Hepatocyte (in vitro differentiated cells): Measurements from ENCODE around the gene PHF23. TPM values are rescaled to one million over a fixed set of nuclear protein-coding genes. Genes with fewer than 3 reads are reported as not detected.
"Not testable (repeated sequence)": the region's sequence is repeated elsewhere in the genome, so short reads cannot be mapped to it uniquely, and the experiment has no call there.

ENCODE experiments used
- DNase-seq: peaks from one replicate; pipeline ENCODE4 v3.0.0-alpha.2; 2016; ENCODE audit warnings: low spot score
- H2AFZ ChIP-seq: fragments of 200-600 bp; sonication (generic); 2 replicates; pipeline ENCODE4 v1.6.0; 2016; ENCODE audit warnings: antibody characterized with exemption, mild to moderate bottlenecking
- H3K27ac ChIP-seq: fragments of 200-600 bp; sonication (generic); 2 replicates; pipeline ENCODE4 v1.5.1; 2016; ENCODE audit warnings: mild to moderate bottlenecking
- H3K27me3 ChIP-seq: fragments of 200-600 bp; sonication (generic); 2 replicates; pipeline ENCODE4 v1.6.1; 2016
- H3K36me3 ChIP-seq: fragments of 200-600 bp; sonication (generic); replicated peaks from 2 replicates; pipeline ENCODE4 v1.5.1; 2016; ENCODE audit warnings: low read depth; ENCODE audit not compliant: insufficient read depth
- H3K4me1 ChIP-seq: fragments of 200-600 bp; sonication (generic); 2 replicates; pipeline ENCODE4 v1.5.1; 2016; ENCODE audit warnings: mild to moderate bottlenecking, moderate library complexity; ENCODE audit not compliant: insufficient read depth
- H3K4me2 ChIP-seq: fragments of 200-600 bp; sonication (generic); 2 replicates; pipeline ENCODE4 v1.6.0; 2016
- H3K4me3 ChIP-seq: fragments of 200-600 bp; sonication (generic); 2 replicates; pipeline ENCODE4 v1.5.1; 2016; ENCODE audit warnings: mild to moderate bottlenecking
- H3K79me2 ChIP-seq: fragments of 200-600 bp; sonication (generic); 2 replicates; pipeline ENCODE4 v1.6.0; 2017; ENCODE audit warnings: mild to moderate bottlenecking
- H3K9me2 ChIP-seq: fragments of 200-600 bp; sonication (generic); replicated peaks from 2 replicates; pipeline ENCODE4 v1.6.0; 2017; ENCODE audit warnings: mild to moderate bottlenecking; ENCODE audit not compliant: insufficient read depth
- H3K9me3 ChIP-seq: fragments of 200-600 bp; sonication (generic); 2 replicates; pipeline ENCODE4 v1.5.1; 2016; ENCODE audit warnings: low read depth, mild to moderate bottlenecking
- H4K20me1 ChIP-seq: fragments of 200-600 bp; sonication (generic); 2 replicates; pipeline ENCODE4 v1.6.0; 2016; ENCODE audit warnings: mild to moderate bottlenecking; ENCODE audit not compliant: insufficient read depth, poor library complexity, severe bottlenecking
- CTCF ChIP-seq: fragments of 200-600 bp; sonication (generic); IDR thresholded peaks from 2 replicates; pipeline ENCODE4 v1.5.1; 2016; ENCODE audit warnings: antibody characterized with exemption, mild to moderate bottlenecking; ENCODE audit not compliant: poor library complexity
- EZH2 ChIP-seq: fragments of 200-600 bp; sonication (generic); IDR thresholded peaks from 2 replicates; pipeline ENCODE4 v1.6.1; 2016; ENCODE audit warnings: antibody characterized with exemption, mild to moderate bottlenecking, borderline replicate concordance
- EZH2phosphoT487 ChIP-seq: fragments of 200-600 bp; sonication (generic); IDR thresholded peaks from one replicate; pipeline ENCODE4 v1.6.1; 2018; ENCODE audit warnings: antibody characterized with exemption, mild to moderate bottlenecking, low read depth, moderate library complexity; ENCODE audit not compliant: unreplicated experiment, severe bottlenecking
- WGBS: methylation state at CpG from one replicate; pipeline ENCODE4 v1.1.6; 2016; ENCODE audit warnings: low lambda C conversion rate; ENCODE audit errors: missing lambda C conversion rate; 5-methylcytosine and 5-hydroxymethylcytosine counted together
- polyA plus RNA-seq: library from polyadenylated mRNA; unstranded; fragments of >200 nt; fragmentation: Nextera tagmentation; extraction: Ambion mirVana; gene quantifications from 2 replicates; pipeline ENCODE4 v1.2.1, GENCODE V29; 2016
- total RNA-seq: library from RNA; depleted of rRNA; stranded (reverse); fragments of >200 nt; gene quantifications from 2 replicates; pipeline ENCODE4 v1.2.3, GENCODE V29; 2014

Gene PHF23
- total and polyA plus RNA-seq, 2 experiments from 2014 or later = 53.9 to 78.6 TPM

- no peak for TF ChIP-seq CTCF
- Histone ChIP-seq H3K36me3 (no peaks in the 10 kb centered on the region), H3K27me3 (no peaks in the 10 kb centered on the region), H3K27ac (peak overlapping the region; percentile 94), H3K9me3 (no peaks in the 10 kb centered on the region), H3K4me2 (peak overlapping the region; percentile 92), H3K9me2 (no peaks in the 10 kb centered on the region), H2AFZ (no peak overlapping the region), H4K20me1 (peaks cover 7% of the 10 kb centered on the region), H3K4me1 (peaks cover 15% of the 10 kb centered on the region), H3K4me3 (peak overlapping the region; percentile 91), H3K79me2 (peaks cover 82% of the 10 kb centered on the region)
- DNase-seq = no peak
- WGBS = 96% methylated on average over 7 of the region's 7 CpGs
These were observed 10.6 kb upstream of the PHF23 start for GRCh38 chr17:7249830-7250229.

- no peak for TF ChIP-seq CTCF
- TF ChIP-seq EZH2 = no peak
- TF ChIP-seq EZH2phosphoT487 = no peak
- no peak for DNase-seq
- H3K9me2 ChIP-seq = no peaks in the 10 kb centered on the region
- H3K27me3 ChIP-seq = no peaks in the 10 kb centered on the region
- H3K79me2 ChIP-seq = peaks cover 76% of the 10 kb centered on the region
- no peak overlapping the region for H3K4me3 ChIP-seq
- no peaks in the 10 kb centered on the region for H3K36me3 ChIP-seq
- H3K4me1 ChIP-seq = peaks cover 15% of the 10 kb centered on the region
- H3K27ac ChIP-seq = no peak overlapping the region
- no peak overlapping the region for H2AFZ ChIP-seq
- H3K4me2 ChIP-seq = peak overlapping the region; percentile 92
- 94% methylated on average over 6 of the region's 6 CpGs for WGBS
- H3K9me3 ChIP-seq = no peaks in the 10 kb centered on the region
- peaks cover 7% of the 10 kb centered on the region for H4K20me1 ChIP-seq
These were observed 10.0 kb upstream of the PHF23 start for GRCh38 chr17:7249214-7249613.

- Histone ChIP-seq H3K36me3 (no peaks in the 10 kb centered on the region), H3K27me3 (no peaks in the 10 kb centered on the region), H3K4me1 (peaks cover 15% of the 10 kb centered on the region), H3K79me2 (peaks cover 72% of the 10 kb centered on the region), H3K27ac (no peak overlapping the region), H2AFZ (no peak overlapping the region), H3K4me3 (no peak overlapping the region), H3K9me3 (no peaks in the 10 kb centered on the region), H3K9me2 (no peaks in the 10 kb centered on the region), H4K20me1 (peaks cover 7% of the 10 kb centered on the region), H3K4me2 (peak overlapping the region; percentile 92)
- DNase-seq = no peak
- no peak for TF ChIP-seq CTCF
- no peak for TF ChIP-seq EZH2
- no peak for TF ChIP-seq EZH2phosphoT487
- 90% methylated on average over 4 of the region's 4 CpGs for WGBS
These were observed 9.5 kb upstream of the PHF23 start for GRCh38 chr17:7248796-7249195.

GRCh38 chr17:7246779-7247178 lies 7.5 kb upstream of the PHF23 start:
- H3K27me3 ChIP-seq = no peaks in the 10 kb centered on the region
- WGBS = 100% methylated on average over 5 of the region's 5 CpGs
- H4K20me1 ChIP-seq = peaks cover 7% of the 10 kb centered on the region
- no peak overlapping the region for H3K4me2 ChIP-seq
- no peaks in the 10 kb centered on the region for H3K9me2 ChIP-seq
- DNase-seq = peak; percentile 4
- H3K4me3 ChIP-seq = no peak overlapping the region
- H3K9me3 ChIP-seq = no peaks in the 10 kb centered on the region
- peaks cover 11% of the 10 kb centered on the region for H3K4me1 ChIP-seq
- no peaks in the 10 kb centered on the region for H3K36me3 ChIP-seq
- H3K27ac ChIP-seq = no peak overlapping the region
- peaks cover 62% of the 10 kb centered on the region for H3K79me2 ChIP-seq
- TF ChIP-seq EZH2 = no peak
- no peak for TF ChIP-seq CTCF
- TF ChIP-seq EZH2phosphoT487 = no peak
- no peak overlapping the region for H2AFZ ChIP-seq

GRCh38 chr17:7243838-7244237 lies 4.6 kb upstream of the PHF23 start:
- H4K20me1 ChIP-seq, H2AFZ ChIP-seq, H3K27me3 ChIP-seq, H3K9me2 ChIP-seq, H3K36me3 ChIP-seq, H3K9me3 ChIP-seq, DNase-seq, H3K4me3 ChIP-seq: not testable (repeated sequence)
- peaks cover 61% of the 10 kb centered on the region for H3K79me2 ChIP-seq
- H3K4me1 ChIP-seq = peaks cover 15% of the 10 kb centered on the region
- H3K4me2 ChIP-seq = peak overlapping the region; percentile 74
- 91% methylated on average over 8 of the region's 10 CpGs for WGBS
- peak overlapping the region; percentile 97 for H3K27ac ChIP-seq
